Neuronal stem cell (in vitro differentiated cells): ENCODE results near the gene PIGV.
"Not testable (repeated sequence)": the region's sequence is repeated elsewhere in the genome, so short reads cannot be mapped to it uniquely, and the experiment has no call there.

Experiments used
- DNase-seq: peaks from one replicate; pipeline ENCODE4 v3.0.0-alpha.2; 2013; ENCODE audit warnings: low spot score
- H2AFZ ChIP-seq: one replicate; pipeline ENCODE4 v1.6.1; 2013; ENCODE audit warnings: mild to moderate bottlenecking, low read length, inconsistent platforms
- H2AK5ac ChIP-seq: 2 replicates; pipeline ENCODE4 v1.6.1; 2013; ENCODE audit warnings: low read depth, mild to moderate bottlenecking, inconsistent platforms, low read length, moderate library complexity, mixed read lengths
- H2BK120ac ChIP-seq: 2 replicates; pipeline ENCODE4 v1.6.1; 2013; ENCODE audit warnings: low read depth, mild to moderate bottlenecking, inconsistent platforms, low read length, moderate library complexity, mixed read lengths
- H2BK12ac ChIP-seq: one replicate; pipeline ENCODE4 v1.6.1; 2013; ENCODE audit warnings: low read length, inconsistent platforms
- H2BK15ac ChIP-seq: 2 replicates; pipeline ENCODE4 v1.6.1; 2013; ENCODE audit warnings: mild to moderate bottlenecking, low read length, inconsistent platforms, mixed read lengths
- H2BK5ac ChIP-seq: one replicate; pipeline ENCODE4 v1.6.1; 2013; ENCODE audit warnings: inconsistent platforms, mild to moderate bottlenecking, low read length, moderate library complexity
- H3K14ac ChIP-seq: one replicate; pipeline ENCODE4 v1.6.1; 2013; ENCODE audit warnings: low read length, inconsistent platforms
- H3K18ac ChIP-seq: 2 replicates; pipeline ENCODE4 v1.6.1; 2013; ENCODE audit warnings: low read length, inconsistent platforms
- H3K23ac ChIP-seq: 2 replicates; pipeline ENCODE4 v1.6.1; 2013; ENCODE audit warnings: low read depth, mild to moderate bottlenecking, mixed read lengths, low read length, inconsistent platforms; ENCODE audit not compliant: poor library complexity
- H3K27ac ChIP-seq: replicated peaks from 3 replicates; pipeline ENCODE4 v1.5.1; 2013; ENCODE audit warnings: low read length, inconsistent platforms
- H3K27me3 ChIP-seq, 3 experiments: 2 replicates each; pipeline ENCODE4 v1.6.1; 2013; ENCODE audit warnings: low read length in 3 of 3, mild to moderate bottlenecking in 2 of 3, inconsistent platforms in 1 of 3, low read depth in 1 of 3, mixed read lengths in 1 of 3, moderate library complexity in 1 of 3; ENCODE audit not compliant: control insufficient read depth in 3 of 3, insufficient read depth in 3 of 3
- H3K36me3 ChIP-seq, 2 donors: replicated peaks in 1 of 2; 2 replicates each; pipeline ENCODE4 v1.6.1; 2013; ENCODE audit warnings: low read length in 2 of 2; ENCODE audit not compliant: control insufficient read depth in 2 of 2, insufficient read depth in 2 of 2
- H3K4ac ChIP-seq: 2 replicates; pipeline ENCODE4 v1.6.1; 2013; ENCODE audit warnings: inconsistent platforms, mild to moderate bottlenecking, low read length, moderate library complexity
- H3K4me1 ChIP-seq, 2 donors: 1 replicate in 1 of 2; 2 replicates in 1 of 2; pipeline ENCODE4 v1.6.1; 2013; ENCODE audit warnings: low read length in 2 of 2, low read depth in 1 of 2; ENCODE audit not compliant: control insufficient read depth in 2 of 2, insufficient read depth in 1 of 2
- H3K4me2 ChIP-seq: one replicate; pipeline ENCODE4 v1.6.1; 2013; ENCODE audit warnings: mild to moderate bottlenecking, low read length, inconsistent platforms; ENCODE audit not compliant: insufficient read depth, poor library complexity, severe bottlenecking
- H3K4me3 ChIP-seq, 2 donors: 2 replicates each; pipeline ENCODE4 v1.5.1; 2013; ENCODE audit warnings: low read length in 2 of 2, mild to moderate bottlenecking in 2 of 2, inconsistent platforms in 1 of 2, moderate library complexity in 1 of 2
- H3K79me1 ChIP-seq: one replicate; pipeline ENCODE4 v1.6.1; 2013; ENCODE audit warnings: low read depth, mild to moderate bottlenecking, inconsistent platforms, low read length, moderate library complexity
- H3K9ac ChIP-seq: one replicate; pipeline ENCODE4 v1.6.1; 2013; ENCODE audit warnings: mild to moderate bottlenecking, low read depth, low read length, inconsistent platforms; ENCODE audit not compliant: poor library complexity
- H3K9me3 ChIP-seq, 2 donors: replicated peaks in 1 of 2; 2 replicates each; pipeline versions ENCODE3 to v1.6.1; 2013; ENCODE audit warnings: low read length in 2 of 2, mild to moderate bottlenecking in 2 of 2, inconsistent platforms in 1 of 2, low read depth in 1 of 2, mixed read lengths in 1 of 2, moderate library complexity in 1 of 2; ENCODE audit not compliant: control insufficient read depth in 2 of 2, insufficient read depth in 1 of 2
- H4K8ac ChIP-seq: one replicate; pipeline ENCODE4 v1.6.1; 2013; ENCODE audit warnings: low read depth, mild to moderate bottlenecking, inconsistent platforms, low read length, moderate library complexity
- H4K91ac ChIP-seq: one replicate; pipeline ENCODE4 v1.6.1; 2013; ENCODE audit warnings: low read length, low read depth, mild to moderate bottlenecking, inconsistent platforms; ENCODE audit not compliant: poor library complexity
- WGBS, 2 donors: extraction: QIAGEN DNeasy Blood & Tissue Kit; methylation state at CpG; one replicate each; pipeline ENCODE4 v1.1.7; 2013; ENCODE audit warnings: missing lambda C conversion rate in 2 of 2, mixed read lengths in 1 of 2; ENCODE audit not compliant: insufficient read length in 2 of 2, insufficient replicate concordance in 1 of 2; ENCODE audit errors: extremely low coverage in 2 of 2; 5-methylcytosine and 5-hydroxymethylcytosine counted together

Gene PIGV

GRCh38 chr1:26837665-26838064 is 49.9 kb downstream of the PIGV start:
- H4K8ac ChIP-seq, H3K27me3 ChIP-seq, DNase-seq, H3K9ac ChIP-seq, H2BK12ac ChIP-seq, H3K4me2 ChIP-seq, H2AFZ ChIP-seq, H4K91ac ChIP-seq, H3K4ac ChIP-seq, H2BK15ac ChIP-seq, H2AK5ac ChIP-seq, H3K23ac ChIP-seq, H3K14ac ChIP-seq, H2BK5ac ChIP-seq, H3K27ac ChIP-seq, H3K9me3 ChIP-seq, H3K79me1 ChIP-seq, H2BK120ac ChIP-seq, H3K4me3 ChIP-seq, H3K18ac ChIP-seq, H3K4me1 ChIP-seq: not testable (repeated sequence)
- no CpG with 5 or more reads among the region's 5 CpGs for WGBS, 2 donors
- H3K36me3 ChIP-seq, result peaks cover 53 to 77% of the 10 kb centered on the region in 2 donors

GRCh38 chr1:26838474-26839338 is 51.0 kb downstream of the PIGV start:
- Histone ChIP-seq H3K18ac (peak overlapping the region; percentile 48), H3K27me3 (peaks cover 0 to 1% (median 0%) of the 10 kb centered on the region in 3 experiments), H3K4me1 (no peaks in the 10 kb centered on the region), H3K4me3 (no peak overlapping the region), H3K23ac (no peak overlapping the region), H2BK5ac (no peak overlapping the region), H3K9me3 (peaks cover 0 to 4% of the 10 kb centered on the region in 2 donors), H4K91ac (no peak overlapping the region), H2AK5ac (no peak overlapping the region), H3K27ac (no peak overlapping the region), H3K9ac (no peak overlapping the region), H2BK15ac (peak overlapping the region; percentile 6), H3K4me2 (no peak overlapping the region), H2BK12ac (no peak overlapping the region), H3K36me3 (peaks cover 48 to 77% of the 10 kb centered on the region in 2 donors), H3K4ac (no peak overlapping the region), H3K79me1 (peaks cover 6% of the 10 kb centered on the region), H2BK120ac (no peak overlapping the region), H2AFZ (no peak overlapping the region), H4K8ac (no peak overlapping the region), H3K14ac (peak overlapping the region; percentile 47)
- no CpG with 5 or more reads among the region's 8 CpGs for WGBS, 2 donors
- DNase-seq, result no peak

- H4K91ac ChIP-seq, result no peak overlapping the region
- no peak overlapping the region for H2AFZ ChIP-seq
- H2BK12ac ChIP-seq, result no peak overlapping the region
- no CpG with 5 or more reads among the region's 1 CpG for WGBS, 2 donors
- H3K9me3 ChIP-seq, result peaks cover 0 to 3% of the 10 kb centered on the region in 2 donors
- H3K14ac ChIP-seq, result no peak overlapping the region
- no peak overlapping the region for H4K8ac ChIP-seq
- no peak overlapping the region for H3K27ac ChIP-seq
- H3K4me2 ChIP-seq, result no peak overlapping the region
- peaks cover 42 to 75% of the 10 kb centered on the region in 2 donors for H3K36me3 ChIP-seq
- H2BK15ac ChIP-seq, result no peak overlapping the region
- H2AK5ac ChIP-seq, result no peak overlapping the region
- H2BK120ac ChIP-seq, result no peak overlapping the region
- peaks cover 0 to 1% (median 0%) of the 10 kb centered on the region in 3 experiments for H3K27me3 ChIP-seq
- H3K4me1 ChIP-seq, result no peaks in the 10 kb centered on the region
- peaks cover 4% of the 10 kb centered on the region for H3K79me1 ChIP-seq
- H3K4me3 ChIP-seq, result no peak overlapping the region
- no peak overlapping the region for H3K18ac ChIP-seq
- no peak for DNase-seq
- no peak overlapping the region for H2BK5ac ChIP-seq
- H3K9ac ChIP-seq, result no peak overlapping the region
- H3K4ac ChIP-seq, result no peak overlapping the region
- no peak overlapping the region for H3K23ac ChIP-seq
These were observed 51.6 kb downstream of the PIGV start for GRCh38 chr1:26839339-26839722.

- WGBS, 2 donors, result no CpG with 5 or more reads among the region's 6 CpGs
- H3K36me3 ChIP-seq, result peaks cover 38 to 74% of the 10 kb centered on the region in 2 donors
- H3K27ac ChIP-seq, result no peak overlapping the region
These were observed 52.0 kb downstream of the PIGV start for GRCh38 chr1:26839779-26840178.

More at GRCh38 chr1:26839779-26840178, 52.0 kb downstream of the PIGV start:
- Histone ChIP-seq H3K27me3 (no peaks in the 10 kb centered on the region), H2BK15ac (no peak overlapping the region), H3K4me3 (no peak overlapping the region), H4K91ac (no peak overlapping the region), H3K4me2 (no peak overlapping the region), H2BK12ac (no peak overlapping the region), H3K23ac (no peak overlapping the region), H2AK5ac (no peak overlapping the region), H3K18ac (no peak overlapping the region), H2AFZ (no peak overlapping the region), H3K4me1 (no peaks in the 10 kb centered on the region), H3K14ac (no peak overlapping the region), H3K9me3 (no peaks in the 10 kb centered on the region), H2BK5ac (no peak overlapping the region), H4K8ac (no peak overlapping the region), H3K4ac (no peak overlapping the region), H3K79me1 (peaks cover 2% of the 10 kb centered on the region), H3K9ac (no peak overlapping the region), H2BK120ac (no peak overlapping the region)
- DNase-seq, result no peak
